Endothelial cell of umbilical vein (primary cell): ENCODE measurements around the gene SNAI3.

Source experiments
- EZH2 ChIP-seq: IDR thresholded peaks from 2 replicates; pipeline ENCODE4 v1.6.1; 2012; ENCODE audit warnings: borderline replicate concordance, low read depth, mild to moderate bottlenecking, moderate library complexity, low read length, inconsistent platforms; ENCODE audit not compliant: severe bottlenecking
- FOS ChIP-seq: IDR thresholded peaks from 2 replicates; pipeline ENCODE4 v1.6.1; 2011; ENCODE audit warnings: mild to moderate bottlenecking, low read length, moderate library complexity, borderline replicate concordance; ENCODE audit not compliant: insufficient read depth
- JUN ChIP-seq: IDR thresholded peaks from 2 replicates; pipeline ENCODE4 v1.6.1; 2011; ENCODE audit warnings: borderline replicate concordance, low read depth; ENCODE audit not compliant: insufficient read length, insufficient read depth
- MYC ChIP-seq: IDR thresholded peaks from one replicate; pipeline ENCODE4 v1.6.1; 2011; ENCODE audit warnings: mild to moderate bottlenecking, low read depth, low read length
- POLR2A ChIP-seq: IDR thresholded peaks from 2 replicates; pipeline ENCODE4 v1.6.1; 2012; ENCODE audit warnings: low read depth, mild to moderate bottlenecking, control low read depth, low read length
- POLR2AphosphoS5 ChIP-seq: IDR thresholded peaks from 2 replicates; pipeline ENCODE4 v1.6.1; 2012; ENCODE audit warnings: low read depth, mild to moderate bottlenecking, control low read depth, low read length, moderate library complexity; ENCODE audit not compliant: insufficient read depth
- TF ChIP-seq, protein P1 (sequence below), 2 donors: IDR thresholded peaks; 1 replicate in 1 of 2; 2 replicates in 1 of 2; pipeline ENCODE4 v1.5.1; 2011; ENCODE audit warnings: low read length in 2 of 2, mild to moderate bottlenecking in 2 of 2, moderate library complexity in 2 of 2, control low read depth in 1 of 2, inconsistent platforms in 1 of 2, low read depth in 1 of 2; ENCODE audit not compliant: insufficient read depth in 1 of 2; ENCODE audit errors: extremely low read depth in 1 of 2
- TF ChIP-seq, protein P2 (sequence below): IDR thresholded peaks from 2 replicates; pipeline ENCODE4 v1.6.1; 2011; ENCODE audit not compliant: insufficient read depth, insufficient read length

DNA sequence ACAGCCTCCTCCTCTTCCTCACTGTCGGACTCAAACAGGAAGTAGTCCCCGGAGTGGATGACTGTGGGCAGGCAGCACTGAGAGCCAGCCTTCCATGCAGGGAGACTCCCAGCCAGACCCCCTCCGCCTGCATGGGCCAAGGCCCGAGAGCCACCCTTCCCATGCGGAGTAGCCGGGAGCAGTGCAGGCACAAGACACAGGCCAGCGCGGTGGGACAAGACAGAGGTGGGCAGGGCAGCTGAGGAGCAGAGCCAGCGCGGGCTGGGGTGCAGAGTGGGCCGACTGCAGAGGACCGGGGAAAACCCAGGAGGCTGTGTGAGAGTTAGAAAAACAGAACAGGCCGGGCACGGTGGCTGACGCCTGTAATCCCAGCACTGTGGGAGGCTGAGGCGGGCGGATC is 37.6 kb upstream of the SNAI3 start:
- TF ChIP-seq, protein P1, sequence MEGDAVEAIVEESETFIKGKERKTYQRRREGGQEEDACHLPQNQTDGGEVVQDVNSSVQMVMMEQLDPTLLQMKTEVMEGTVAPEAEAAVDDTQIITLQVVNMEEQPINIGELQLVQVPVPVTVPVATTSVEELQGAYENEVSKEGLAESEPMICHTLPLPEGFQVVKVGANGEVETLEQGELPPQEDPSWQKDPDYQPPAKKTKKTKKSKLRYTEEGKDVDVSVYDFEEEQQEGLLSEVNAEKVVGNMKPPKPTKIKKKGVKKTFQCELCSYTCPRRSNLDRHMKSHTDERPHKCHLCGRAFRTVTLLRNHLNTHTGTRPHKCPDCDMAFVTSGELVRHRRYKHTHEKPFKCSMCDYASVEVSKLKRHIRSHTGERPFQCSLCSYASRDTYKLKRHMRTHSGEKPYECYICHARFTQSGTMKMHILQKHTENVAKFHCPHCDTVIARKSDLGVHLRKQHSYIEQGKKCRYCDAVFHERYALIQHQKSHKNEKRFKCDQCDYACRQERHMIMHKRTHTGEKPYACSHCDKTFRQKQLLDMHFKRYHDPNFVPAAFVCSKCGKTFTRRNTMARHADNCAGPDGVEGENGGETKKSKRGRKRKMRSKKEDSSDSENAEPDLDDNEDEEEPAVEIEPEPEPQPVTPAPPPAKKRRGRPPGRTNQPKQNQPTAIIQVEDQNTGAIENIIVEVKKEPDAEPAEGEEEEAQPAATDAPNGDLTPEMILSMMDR (IDR thresholded peaks at IDR 0.05; ENCODE audit: extremely low read depth in 1 of 2, insufficient read depth in 1 of 2, low read depth in 1 of 2, low read length in 2 of 2) = no peak
- TF ChIP-seq POLR2AphosphoS5 = no peak
- no peak for TF ChIP-seq EZH2
- TF ChIP-seq, protein P2, sequence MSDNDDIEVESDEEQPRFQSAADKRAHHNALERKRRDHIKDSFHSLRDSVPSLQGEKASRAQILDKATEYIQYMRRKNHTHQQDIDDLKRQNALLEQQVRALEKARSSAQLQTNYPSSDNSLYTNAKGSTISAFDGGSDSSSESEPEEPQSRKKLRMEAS = no peak
- no peak for TF ChIP-seq JUN
- no peak for TF ChIP-seq POLR2A
- TF ChIP-seq FOS = no peak
- TF ChIP-seq MYC = no peak
